Stimulated activated CD8-positive, alpha-beta memory T cell treated with anti-CD3 and anti-CD28 coated beads, Interleukin-7, amount 100 ng/mL, for 1 hour (primary cell): ENCODE data around the gene JARID2.

Experiments used
- DNase-seq, 2 donors: peaks; one replicate each; pipeline ENCODE4 v3.0.0-alpha.2; 2020; ENCODE audit warnings: low read depth in 2 of 2

Gene JARID2

DNA sequence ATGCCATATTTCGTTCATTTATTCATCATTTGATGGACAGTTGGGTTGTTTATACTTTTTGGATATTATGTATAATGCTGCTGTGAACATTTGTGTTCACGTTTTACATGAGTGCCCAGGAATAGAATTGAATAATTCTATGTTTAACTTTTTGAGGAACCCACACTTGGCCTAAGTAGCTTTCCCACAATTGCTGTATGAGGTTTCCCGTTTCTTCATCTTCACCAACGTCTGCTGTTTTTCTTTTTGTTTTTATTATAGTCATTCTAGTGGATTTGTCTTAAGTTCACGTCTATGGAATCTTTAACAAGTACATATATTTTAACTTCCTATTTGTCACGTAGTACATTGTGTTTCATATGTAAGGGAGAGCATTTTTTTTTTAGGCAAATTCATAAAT, 110.3 kb downstream of the JARID2 start:
- no peak for DNase-seq

DNA sequence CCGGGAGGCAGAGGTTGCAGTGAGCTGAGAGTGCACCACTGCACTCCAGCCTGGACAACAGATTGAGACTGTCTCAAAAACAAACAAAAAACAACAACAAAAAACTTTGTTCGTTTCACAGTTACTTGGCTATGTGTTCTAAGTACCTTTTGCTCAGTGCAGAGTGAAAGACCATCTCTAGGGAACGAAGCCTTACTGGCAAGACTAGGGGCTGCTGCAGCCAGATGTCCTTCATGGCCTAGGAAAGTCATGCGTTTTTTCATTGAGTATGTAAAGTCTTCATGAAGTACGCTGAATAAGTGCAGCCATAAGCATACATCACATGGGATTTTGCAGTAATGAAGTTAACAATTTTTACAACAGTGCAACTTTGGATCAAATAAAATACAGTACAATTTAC, 111.1 kb downstream of the JARID2 start:
- DNase-seq, result no peak

DNA sequence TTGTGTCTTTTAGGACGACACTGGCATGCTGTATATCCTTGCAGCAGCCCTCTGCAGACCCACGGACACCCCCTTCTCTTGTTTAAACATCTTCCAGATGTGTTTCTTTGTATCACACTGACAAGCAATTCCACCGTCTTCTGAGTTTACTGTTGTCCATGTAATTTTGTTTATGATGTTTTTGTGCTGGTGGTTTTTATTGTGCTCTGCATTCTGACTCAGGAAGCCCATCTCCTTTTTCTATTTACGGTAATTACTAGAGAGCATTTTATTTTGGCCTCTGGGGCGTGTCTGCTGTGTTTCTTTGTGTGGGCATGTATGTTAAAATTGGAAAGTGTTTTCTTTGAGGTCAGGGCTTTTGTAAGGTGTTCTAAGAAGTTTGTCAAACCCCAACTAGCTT, 111.9 kb downstream of the JARID2 start:
- no peak for DNase-seq

DNA sequence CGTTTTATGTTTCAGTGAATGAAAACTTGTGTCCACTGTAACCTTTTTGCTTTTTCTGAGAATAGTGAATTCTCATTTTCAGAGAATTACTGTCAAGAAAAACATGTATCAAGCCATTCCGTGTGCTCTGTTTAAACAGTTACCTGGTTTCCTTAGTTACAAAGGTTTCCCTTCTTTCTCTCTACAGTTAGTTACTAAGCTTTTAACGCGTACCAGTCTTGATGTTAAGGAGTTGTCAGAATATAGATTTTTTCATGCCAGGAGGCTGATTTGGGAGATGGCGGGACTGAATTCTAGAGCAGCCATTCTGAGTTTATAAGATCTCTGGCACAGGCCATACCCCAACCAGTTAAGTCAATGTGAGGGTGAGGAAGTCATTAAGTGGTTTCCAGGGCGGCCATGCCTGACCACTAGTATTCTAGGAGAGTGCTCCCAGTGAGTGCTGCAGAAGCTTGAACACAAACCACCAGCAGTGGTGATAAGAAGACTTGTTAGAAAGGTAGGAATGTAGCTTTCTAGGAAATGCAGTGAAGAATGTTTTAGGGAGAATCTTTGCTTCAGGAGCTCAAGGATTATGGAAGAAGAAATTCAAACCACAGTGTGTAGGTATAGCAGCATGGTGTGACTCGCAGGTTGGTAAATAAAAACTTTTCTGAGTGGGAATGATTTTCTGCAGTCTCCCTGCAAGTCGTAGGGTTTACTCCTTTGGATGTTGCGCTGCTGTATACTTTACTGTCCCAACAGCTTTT, 112.9 kb downstream of the JARID2 start:
- no peak for DNase-seq

DNA sequence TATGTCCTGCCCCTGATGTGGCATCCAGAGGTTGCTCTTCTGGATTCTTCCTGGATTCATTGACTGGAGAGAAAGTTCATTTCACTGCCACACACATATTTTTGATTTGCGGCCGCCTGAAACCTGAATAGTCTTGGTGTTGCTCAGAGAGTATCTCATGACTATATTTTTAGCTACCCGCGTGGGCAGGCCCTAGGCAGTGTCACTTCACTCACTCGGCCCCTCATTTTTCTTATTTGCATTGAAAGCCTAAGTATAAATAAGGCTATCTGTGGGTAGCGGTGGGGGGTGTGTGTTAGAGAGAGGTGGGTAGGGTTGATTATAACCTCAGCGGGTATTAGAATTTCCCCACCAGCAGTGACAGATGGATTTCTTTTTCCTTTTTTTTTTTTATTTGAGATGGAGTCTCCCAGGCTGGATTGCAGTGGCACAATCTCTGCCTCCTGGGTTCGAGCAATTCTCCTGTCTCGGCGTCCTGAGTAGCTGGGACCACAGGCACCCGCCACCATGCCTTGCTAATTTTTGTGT, 113.5 kb downstream of the JARID2 start:
- DNase-seq, result no peak

DNA sequence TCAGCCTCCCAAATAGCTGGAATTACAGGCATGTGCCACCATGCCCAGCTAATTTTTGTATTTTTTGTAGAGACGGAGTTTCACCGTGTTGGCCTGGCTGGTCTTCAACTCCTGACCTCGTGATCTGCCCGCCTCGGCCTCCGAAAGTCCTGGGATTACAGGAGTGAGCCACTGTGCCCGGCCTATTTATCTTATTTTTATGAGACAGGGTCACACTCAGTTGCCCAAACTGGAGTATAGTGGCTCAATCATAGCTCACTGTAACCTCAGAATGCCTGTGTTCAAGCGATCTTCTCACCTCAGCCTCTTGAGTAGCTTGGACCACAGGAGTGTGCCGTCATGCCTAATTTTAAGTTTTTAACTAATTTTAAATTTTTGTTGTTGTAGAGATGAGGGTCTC, 114.4 kb downstream of the JARID2 start:
- DNase-seq, result no peak

DNA sequence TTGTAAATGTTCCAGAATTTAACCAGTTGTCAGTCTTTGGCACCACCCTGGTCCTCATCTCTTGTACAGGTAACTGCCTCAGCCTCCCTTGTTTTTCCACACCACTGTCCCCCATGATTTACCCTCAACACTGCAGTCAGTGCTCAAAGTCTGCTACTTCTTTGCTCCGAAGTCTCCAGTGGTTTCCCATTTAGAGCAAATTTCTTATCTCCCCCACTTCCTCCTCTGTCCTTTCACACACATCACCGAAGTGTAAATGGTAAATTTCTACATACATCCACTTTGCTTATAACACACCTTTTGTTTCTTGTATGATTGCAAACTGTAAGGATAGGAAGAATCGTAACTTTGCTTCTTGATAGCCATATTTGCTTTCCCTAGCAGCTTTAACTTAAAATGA, 115.3 kb downstream of the JARID2 start:
- no peak for DNase-seq

DNA sequence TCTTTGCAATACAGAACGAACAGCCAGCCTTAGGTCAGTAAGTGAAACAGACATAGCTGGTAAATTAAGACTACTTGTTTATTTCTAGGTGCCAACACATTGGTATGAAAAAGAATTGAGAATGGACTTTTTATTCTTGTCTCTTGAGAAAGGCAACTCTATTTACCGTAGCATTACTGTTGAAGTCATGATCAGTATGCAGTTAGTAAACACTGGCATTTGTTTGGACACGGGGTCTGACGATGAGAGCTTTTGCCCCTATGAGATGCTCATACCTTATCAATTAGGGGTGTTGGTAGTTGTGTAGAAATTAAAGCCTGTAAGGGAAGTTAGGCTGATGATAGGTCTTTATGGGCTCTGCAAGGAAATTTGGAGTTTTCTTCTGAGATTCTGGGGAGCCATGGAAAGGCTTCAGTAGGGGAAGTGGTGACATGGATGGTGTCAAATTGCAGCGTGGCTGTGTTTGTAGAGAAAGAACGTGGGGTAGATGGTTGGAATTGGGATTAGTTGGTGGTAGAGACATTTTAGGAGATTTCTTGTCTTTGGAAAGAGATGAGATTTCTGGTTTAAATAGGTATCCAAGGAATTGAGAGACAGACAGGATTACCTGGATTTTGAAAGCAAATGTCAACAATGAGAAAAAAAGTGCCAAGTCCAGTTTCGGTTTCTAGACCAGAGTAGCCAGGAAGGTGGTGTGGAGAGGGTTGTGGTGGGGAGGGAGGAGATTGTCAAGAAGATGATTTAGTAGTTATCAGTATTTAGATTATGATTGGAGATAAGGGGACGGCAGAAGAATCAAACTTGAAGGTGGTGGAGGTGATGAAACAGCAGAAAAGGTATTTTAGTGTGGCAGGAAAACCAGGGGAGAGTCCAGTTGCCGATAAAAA, 116.6 kb downstream of the JARID2 start:
- DNase-seq, result no peak

DNA sequence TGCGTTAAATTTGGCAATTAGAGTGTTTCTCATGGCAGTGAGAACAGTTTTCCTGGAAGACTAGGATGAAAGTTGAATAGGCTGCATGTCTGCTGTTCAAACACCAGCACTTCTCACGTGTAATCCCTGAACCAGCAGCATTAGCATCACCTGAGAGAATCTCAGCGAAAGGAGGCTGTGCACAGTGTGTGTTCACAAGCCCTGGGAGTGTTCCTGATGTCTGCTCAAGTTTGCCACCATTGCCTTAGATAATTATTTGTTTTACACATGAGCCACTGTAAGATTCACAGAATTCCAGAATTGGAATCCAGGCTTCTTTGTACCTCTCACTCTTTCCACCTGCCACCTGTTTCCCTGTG, 117.3 kb downstream of the JARID2 start:
- DNase-seq, result no peak

DNA sequence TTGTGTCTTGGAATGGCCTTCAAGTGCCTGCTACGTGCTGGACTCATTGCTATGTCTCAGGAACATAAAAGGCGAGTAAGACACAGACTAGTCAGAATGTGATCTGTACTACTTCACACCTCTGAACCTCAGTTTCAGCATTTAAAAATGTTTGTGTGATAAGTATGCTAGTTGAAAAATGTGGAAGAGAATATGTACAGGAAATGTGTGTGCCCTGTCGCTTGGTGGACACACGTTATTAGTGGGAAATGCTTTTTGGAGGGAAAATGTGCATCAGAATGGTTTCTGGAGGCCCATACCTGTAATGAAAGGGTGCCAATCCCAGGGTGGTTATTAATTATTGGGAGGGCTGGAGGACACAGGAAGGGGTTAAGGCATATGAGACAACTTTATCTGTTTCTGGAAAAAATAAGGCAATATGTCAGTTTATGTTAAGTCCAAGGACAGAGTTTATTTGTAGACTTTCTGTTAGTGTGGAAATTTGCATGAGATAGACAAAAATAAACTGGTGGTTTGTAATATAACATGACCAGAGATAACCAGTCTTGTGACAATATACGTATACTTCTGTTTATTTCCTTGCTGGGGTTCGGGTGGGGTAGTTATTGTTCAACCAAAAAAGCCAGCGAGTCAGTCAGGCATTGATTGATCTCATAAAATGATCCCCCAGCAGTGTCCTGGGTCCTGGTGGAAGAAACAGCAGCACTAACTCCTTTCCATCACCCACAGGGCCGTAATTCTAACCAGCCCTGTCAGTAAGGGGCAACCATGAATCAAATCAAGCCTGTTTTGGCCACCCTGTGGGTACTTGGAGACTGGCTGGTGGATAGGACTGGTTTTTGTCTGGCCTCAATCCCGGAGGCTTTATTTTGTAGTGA, 117.9 kb downstream of the JARID2 start:
- DNase-seq, result no peak

DNA sequence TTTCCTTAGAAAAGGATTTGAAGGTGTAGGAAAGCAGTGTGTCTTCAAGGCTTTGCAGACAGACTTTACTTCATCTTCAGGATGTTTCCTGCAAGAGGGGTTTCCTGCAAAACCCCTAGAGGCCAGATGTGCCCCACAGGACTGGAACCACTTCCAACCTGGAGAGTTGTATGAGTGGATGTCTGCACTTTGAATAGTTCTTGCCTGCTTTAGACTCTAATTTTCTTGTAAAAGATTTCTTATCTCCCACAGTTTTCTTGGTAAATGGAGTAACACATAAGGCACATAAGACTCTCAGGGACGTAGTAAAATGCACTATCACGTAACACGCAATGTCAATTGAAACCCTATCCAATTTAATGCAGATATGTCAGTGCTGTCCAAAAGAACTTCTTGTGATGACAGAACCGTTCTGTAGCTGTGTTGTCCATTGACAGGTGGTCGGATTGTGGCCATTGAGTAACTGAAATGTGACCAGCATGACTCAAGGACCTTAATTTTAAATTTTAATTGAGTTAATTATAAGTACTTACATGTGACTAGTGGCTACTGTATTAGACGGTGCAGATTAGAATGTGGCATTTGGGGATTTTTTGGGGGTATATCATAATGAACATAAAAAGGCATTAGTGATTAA, 118.7 kb downstream of the JARID2 start:
- no peak for DNase-seq

DNA sequence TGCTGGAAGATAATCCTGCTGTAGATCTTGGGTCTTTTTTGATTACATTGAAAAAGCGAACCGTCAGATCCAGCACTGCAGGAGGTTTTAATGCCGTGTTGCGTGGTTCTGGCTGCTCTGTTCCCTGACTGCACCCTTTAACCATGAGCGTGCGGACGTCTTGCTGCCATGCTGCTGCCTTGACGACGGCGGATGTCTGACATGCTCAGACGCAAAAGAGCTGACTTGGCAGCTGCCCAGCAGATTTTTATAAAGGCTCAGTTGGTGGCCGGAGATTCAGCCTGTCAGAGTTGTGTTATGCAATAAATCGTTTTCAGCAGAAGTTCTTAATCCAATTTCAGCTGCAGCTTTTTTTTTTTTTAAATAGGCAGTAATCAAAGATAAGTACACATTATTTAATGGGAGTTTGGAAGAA, 119.4 kb downstream of the JARID2 start:
- peak; percentile 9 to 14 for DNase-seq

DNA sequence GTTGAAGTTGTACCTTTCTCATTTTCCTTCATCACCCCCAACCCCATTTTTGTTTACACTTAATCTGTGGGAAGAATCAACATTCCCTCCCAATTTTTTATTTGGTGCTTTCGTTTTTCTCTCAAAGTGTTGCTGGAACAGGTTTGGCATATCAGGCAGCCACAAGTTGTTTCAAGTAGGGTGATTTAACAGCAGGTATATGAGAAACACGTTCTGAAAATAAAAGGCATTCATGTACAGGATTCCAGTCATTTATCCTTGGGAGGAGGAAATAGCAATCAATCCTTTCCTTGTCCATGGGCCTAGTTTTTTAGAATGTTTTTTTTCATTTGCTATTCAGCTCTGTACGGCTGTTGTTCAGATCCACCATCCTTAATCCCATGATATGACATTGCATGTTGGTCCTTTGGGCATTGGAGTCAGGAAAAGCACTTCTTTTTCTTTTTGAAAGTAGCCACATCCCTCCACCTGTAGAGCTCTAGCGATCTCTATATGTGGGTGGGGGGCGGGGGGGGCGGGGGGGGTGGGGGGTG, 120.2 kb downstream of the JARID2 start:
- no peak for DNase-seq

DNA sequence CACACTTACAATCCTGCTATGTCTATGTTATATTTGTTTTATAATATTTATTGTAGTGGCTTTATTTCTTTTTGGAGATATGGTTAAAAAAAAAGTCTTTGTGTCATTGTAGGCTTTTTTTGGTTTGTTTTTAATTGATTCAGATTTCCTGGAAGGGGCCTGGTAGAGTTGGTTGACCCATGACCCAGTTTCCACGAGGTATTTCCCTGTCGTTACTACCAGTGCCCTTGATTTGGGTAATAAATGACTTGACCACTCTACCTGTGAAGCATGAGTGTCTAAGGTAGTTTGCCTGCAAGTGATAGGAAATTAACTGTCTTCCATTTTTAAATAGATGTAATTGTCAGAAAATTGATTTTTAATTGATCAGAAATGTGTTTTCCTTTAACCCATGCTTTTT, 121.0 kb downstream of the JARID2 start:
- no peak for DNase-seq

DNA sequence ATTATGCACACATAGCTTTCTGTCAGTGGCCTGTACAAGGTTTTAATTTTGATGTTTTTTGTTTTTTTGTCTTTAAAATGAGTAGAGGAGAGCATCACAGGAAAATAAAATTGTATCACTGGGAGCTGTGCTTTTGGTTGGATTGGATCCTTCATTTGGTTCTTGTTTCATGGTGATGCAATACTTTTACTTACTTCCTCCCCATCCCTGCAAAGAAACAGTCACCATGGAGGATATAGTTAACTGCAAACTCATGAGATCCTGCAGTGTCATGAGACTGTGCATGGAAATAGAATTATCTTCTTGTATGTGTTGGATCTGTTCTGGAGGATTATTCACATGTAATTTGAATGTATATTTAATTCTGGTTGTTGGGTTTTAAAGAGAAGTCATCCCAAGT, 122.3 kb downstream of the JARID2 start:
- no peak for DNase-seq

DNA sequence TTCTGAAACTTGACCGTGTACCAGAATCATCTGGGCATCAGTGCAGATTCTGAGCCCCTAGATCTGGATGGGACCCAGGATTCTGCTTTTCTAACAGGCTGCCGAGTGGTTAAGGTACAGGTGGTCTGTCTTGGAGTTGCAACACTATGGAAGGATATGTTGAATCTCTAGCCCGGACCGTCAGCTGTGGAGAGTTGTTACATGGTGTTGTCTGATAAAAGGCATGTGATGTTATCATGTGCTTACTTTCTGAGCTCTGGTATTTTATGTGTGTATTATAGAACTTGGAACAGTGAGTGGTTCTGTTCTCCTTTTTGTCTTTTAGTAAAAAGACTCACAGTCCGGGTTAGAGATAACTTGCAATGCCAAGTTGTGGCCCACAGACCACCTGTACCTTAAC, 123.0 kb downstream of the JARID2 start:
- DNase-seq, result no peak

DNA sequence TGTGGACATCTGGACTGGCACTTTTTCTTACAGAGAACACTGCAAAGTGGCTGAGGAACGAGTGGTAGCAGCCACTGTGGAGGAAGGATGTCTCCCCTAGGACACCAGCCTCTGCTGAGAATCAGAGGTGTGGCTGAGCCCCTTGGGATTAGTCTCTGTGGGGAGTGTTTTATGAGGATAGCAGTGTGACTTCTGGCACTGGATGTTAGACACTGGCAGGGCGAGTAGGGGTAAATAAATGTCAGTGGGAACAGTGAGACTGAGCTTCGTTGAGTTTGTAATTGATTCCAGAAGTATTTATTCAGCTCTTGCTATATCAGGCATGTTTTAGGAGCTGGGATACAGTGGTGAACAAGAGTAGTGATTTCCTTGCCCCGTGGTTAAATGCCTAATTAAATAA, 124.0 kb downstream of the JARID2 start:
- DNase-seq, result no peak

DNA sequence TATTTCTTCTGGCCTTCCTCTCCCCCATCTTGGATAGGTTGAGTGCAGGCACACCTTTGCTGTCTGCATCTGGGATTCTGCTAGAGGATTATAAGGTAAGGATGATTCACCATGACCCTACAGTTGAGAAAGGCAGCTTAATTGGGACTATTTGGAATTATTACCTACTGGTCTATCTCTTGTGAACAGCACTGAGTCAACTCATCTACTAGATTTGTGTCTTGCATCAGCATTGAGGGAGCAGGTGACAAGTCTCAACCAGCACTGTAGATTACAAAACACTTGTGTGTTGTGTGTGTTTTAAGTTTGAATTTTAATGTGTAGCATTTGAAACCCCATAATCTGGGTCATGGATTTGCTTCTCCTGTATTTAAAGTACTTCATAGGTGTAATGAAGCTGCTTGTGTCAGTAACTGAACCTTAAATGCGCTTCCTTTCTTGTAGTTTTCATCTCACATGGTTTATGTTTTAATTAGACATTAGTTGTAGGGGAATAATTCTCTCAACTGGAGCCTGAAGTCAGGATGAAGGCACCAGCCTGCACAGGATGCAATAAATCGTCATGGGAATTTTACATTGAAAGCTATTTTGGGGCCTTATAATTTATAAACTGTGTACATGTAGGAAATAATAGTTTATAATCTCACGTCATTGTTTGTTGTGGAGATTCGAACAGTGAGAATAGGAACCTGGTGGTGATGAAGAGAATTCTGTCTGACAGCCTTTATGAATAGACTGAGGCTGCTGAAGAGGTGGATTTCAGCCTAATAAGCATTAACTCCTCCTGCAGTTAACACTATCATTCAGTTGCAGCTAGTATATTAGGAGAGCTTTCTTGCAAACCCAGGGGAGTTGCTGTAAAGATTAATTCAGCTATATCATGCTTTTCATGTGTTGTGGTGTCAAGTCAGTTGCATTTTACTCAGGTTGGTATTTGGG, 125.1 kb downstream of the JARID2 start:
- DNase-seq, result no peak

DNA sequence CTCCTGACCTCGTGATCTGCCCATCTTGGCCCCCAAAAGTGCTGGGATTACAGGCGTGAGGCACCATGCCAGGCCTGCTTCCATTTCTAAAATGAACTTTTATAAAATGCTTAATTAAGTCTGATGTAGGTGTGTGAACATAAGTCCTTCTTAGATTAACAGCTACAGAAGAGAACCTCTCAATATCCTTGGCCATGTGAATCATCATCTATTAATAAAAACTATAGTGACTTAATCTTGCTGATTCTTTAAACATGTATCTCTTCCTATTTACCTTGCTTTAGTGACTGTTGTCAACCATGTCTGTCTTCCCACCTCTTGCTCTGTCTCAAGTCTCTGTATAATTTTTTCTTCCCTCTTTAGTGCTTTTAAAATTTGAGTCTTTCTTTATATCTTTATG, 127.1 kb downstream of the JARID2 start:
- DNase-seq, result no peak

DNA sequence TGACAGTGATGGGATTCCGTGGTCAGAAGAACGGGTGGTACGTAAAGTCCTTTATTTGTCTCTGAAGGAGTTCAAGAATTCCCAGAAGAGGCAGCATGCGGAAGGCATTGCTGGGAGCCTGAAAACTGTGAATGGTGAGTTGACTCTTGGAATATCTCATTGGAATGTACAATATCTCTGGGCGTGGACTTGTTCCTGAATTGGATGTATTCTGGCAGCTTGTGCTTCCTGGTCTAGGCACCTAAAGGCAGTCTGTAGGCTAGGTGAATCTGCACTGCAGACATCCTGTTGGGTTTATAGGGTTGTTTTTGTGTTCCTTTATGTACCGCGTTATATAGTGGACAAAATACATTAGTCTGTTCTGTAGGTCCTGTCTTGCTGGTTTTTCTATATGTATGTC, 128.2 kb downstream of the JARID2 start:
- no peak for DNase-seq
